Neural cell (in vitro differentiated cells): ENCODE data around the gene CHAC2. TPM values are rescaled to one million over a fixed set of nuclear protein-coding genes. Genes with fewer than 3 reads are reported as not detected.

Experiments
- H2AFZ ChIP-seq: fragments of 200-600, 300-800 bp; sonication (generic), shearing (Covaris generic); 2 replicates; pipeline ENCODE4 v1.6.0; 2014; ENCODE audit warnings: low read depth, mild to moderate bottlenecking, antibody characterized with exemption, low read length, moderate library complexity
- H3F3A ChIP-seq: fragments of 200-600 bp; shearing (Covaris generic); 2 replicates; pipeline ENCODE4 v1.6.1; 2016; ENCODE audit warnings: mild to moderate bottlenecking, moderate library complexity, mixed read lengths, antibody characterized with exemption, low read length; ENCODE audit not compliant: insufficient read depth, poor library complexity, severe bottlenecking
- H3K27ac ChIP-seq: fragments of 200-600, 300-800 bp; sonication (generic), shearing (Covaris generic); 2 replicates; pipeline ENCODE4 v1.5.1; 2014; ENCODE audit warnings: mild to moderate bottlenecking, low read length, moderate library complexity
- H3K27me3 ChIP-seq: fragments of 300-800, 200-600 bp; sonication (generic), shearing (Covaris generic); 2 replicates; pipeline ENCODE4 v1.6.0; 2014; ENCODE audit warnings: mild to moderate bottlenecking, low read depth, low read length, moderate library complexity; ENCODE audit not compliant: insufficient read depth
- H3K36me3 ChIP-seq: fragments of 300-800, 200-600 bp; sonication (generic), shearing (Covaris generic); 2 replicates; pipeline ENCODE4 v1.5.1; 2014; ENCODE audit warnings: mild to moderate bottlenecking, antibody characterized with exemption, low read length, moderate library complexity; ENCODE audit not compliant: insufficient read depth
- H3K4me2 ChIP-seq: fragments of 300-800, 200-600 bp; sonication (generic), shearing (Covaris generic); 2 replicates; pipeline ENCODE4 v1.6.0; 2014; ENCODE audit warnings: mild to moderate bottlenecking, low read length
- H3K4me3 ChIP-seq: fragments of 300-800, 200-600 bp; sonication (generic), shearing (Covaris generic); 2 replicates; pipeline ENCODE4 v1.5.1; 2014; ENCODE audit warnings: mild to moderate bottlenecking, low read length, moderate library complexity
- H3K79me2 ChIP-seq: fragments of 200-600 bp; shearing (Covaris generic); replicated peaks from 2 replicates; pipeline ENCODE4 v1.6.0; 2014; ENCODE audit warnings: mild to moderate bottlenecking, low read length, moderate library complexity; ENCODE audit not compliant: insufficient read depth
- H3K9ac ChIP-seq: fragments of 300-800, 200-600 bp; sonication (generic), shearing (Covaris generic); 2 replicates; pipeline ENCODE4 v1.6.1; 2016; ENCODE audit warnings: mild to moderate bottlenecking, low read length, mixed read lengths
- H3K9me2 ChIP-seq: fragments of 200-600 bp; shearing (Covaris generic); 2 replicates; pipeline ENCODE4 v1.6.1; 2016; ENCODE audit warnings: mild to moderate bottlenecking, low read length, mixed read lengths; ENCODE audit not compliant: insufficient read depth
- H3K9me3 ChIP-seq: fragments of 200-600, 300-800 bp; sonication (generic), shearing (Covaris generic); 2 replicates; pipeline ENCODE4 v1.6.1; 2016; ENCODE audit warnings: mild to moderate bottlenecking, mixed run types, low read length, moderate library complexity, mixed read lengths
- H4K20me1 ChIP-seq: fragments of 200-600 bp; shearing (Covaris generic); 2 replicates; pipeline ENCODE4 v1.6.1; 2016; ENCODE audit warnings: mild to moderate bottlenecking, mixed run types; ENCODE audit not compliant: insufficient read depth
- EP300 ChIP-seq: fragments of 450-650 bp; conservative IDR thresholded peaks from 2 replicates; pipeline ENCODE4 v1.6.1; 2014; ENCODE audit warnings: antibody characterized with exemption, mild to moderate bottlenecking, moderate library complexity; ENCODE audit not compliant: poor library complexity, severe bottlenecking
- EZH2 ChIP-seq: fragments of 200-600, 300-800 bp; shearing (Covaris generic), sonication (generic); IDR thresholded peaks from 2 replicates; pipeline ENCODE4 v1.6.1; 2014; ENCODE audit warnings: antibody characterized with exemption, low read length, borderline replicate concordance, mild to moderate bottlenecking; ENCODE audit not compliant: insufficient read depth, poor library complexity, severe bottlenecking
- MXI1 ChIP-seq: fragments of 450-650 bp; conservative IDR thresholded peaks from 2 replicates; pipeline ENCODE4 v1.6.1; 2014; ENCODE audit warnings: antibody characterized with exemption, mild to moderate bottlenecking; ENCODE audit not compliant: poor library complexity, severe bottlenecking
- POLR2AphosphoS5 ChIP-seq: IDR thresholded peaks from 2 replicates; pipeline ENCODE4 v1.6.1; 2012
- RAD21 ChIP-seq: fragments of 450-650 bp; conservative IDR thresholded peaks from 2 replicates; pipeline ENCODE4 v1.6.1; 2014; ENCODE audit warnings: antibody characterized with exemption, mild to moderate bottlenecking, moderate library complexity
- REST ChIP-seq: IDR thresholded peaks from 2 replicates; pipeline ENCODE4 v1.6.1; 2012; ENCODE audit warnings: borderline replicate concordance
- SMC3 ChIP-seq: fragments of 450-650 bp; conservative IDR thresholded peaks from 2 replicates; pipeline ENCODE4 v1.6.1; 2014; ENCODE audit warnings: antibody characterized with exemption, mild to moderate bottlenecking, moderate library complexity; ENCODE audit not compliant: poor library complexity
- TAF1 ChIP-seq: IDR thresholded peaks from 2 replicates; pipeline ENCODE4 v1.6.1; 2012; ENCODE audit warnings: low read depth
- polyA plus RNA-seq: library from polyadenylated mRNA; depleted of rRNA; stranded (reverse); fragments of >200 nt; gene quantifications from 2 replicates; pipeline ENCODE4 v1.2.3, GENCODE V29; 2014
- TF ChIP-seq, protein P1 (sequence below): fragments of 450-650 bp; IDR thresholded peaks from 2 replicates; pipeline ENCODE4 v1.5.1; 2014; ENCODE audit warnings: antibody characterized with exemption, mild to moderate bottlenecking, moderate library complexity; ENCODE audit not compliant: poor library complexity, severe bottlenecking

CHAC2 gene
- polyA plus RNA-seq, 1 donor from 2014 or later, result 7.7 TPM

DNA sequence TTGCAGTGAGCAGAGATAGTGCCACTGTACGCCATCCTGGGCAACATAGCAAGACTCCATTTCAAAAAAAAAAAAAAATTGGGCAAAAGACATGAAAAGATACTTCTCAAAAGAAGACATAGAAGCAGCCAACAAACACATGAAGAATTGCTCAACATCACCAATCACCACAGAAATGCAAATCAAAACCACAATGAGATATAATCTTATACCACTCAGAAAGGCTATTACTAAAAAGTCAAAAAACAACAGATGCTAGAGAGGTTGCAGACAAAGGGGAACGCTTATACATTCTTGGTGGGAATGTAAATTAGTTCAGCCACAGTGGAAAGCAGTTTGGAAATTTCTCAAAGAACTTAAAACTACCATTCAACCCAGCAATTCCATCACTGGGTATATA lies 43.1 kb upstream of the CHAC2 start:
- no peaks in the 10 kb centered on the region for H3K9me3 ChIP-seq
- no peaks in the 10 kb centered on the region for H3K27me3 ChIP-seq
- no peak overlapping the region for H3K4me3 ChIP-seq
- no peaks in the 10 kb centered on the region for H4K20me1 ChIP-seq
- H3F3A ChIP-seq, result no peaks in the 10 kb centered on the region
- no peak overlapping the region for H3K9ac ChIP-seq
- H3K36me3 ChIP-seq, result no peaks in the 10 kb centered on the region
- no peaks in the 10 kb centered on the region for H3K9me2 ChIP-seq
- TF ChIP-seq REST (no peak), MXI1 (no peak), TAF1 (no peak), SMC3 (no peak), EP300 (no peak), EZH2 (no peak), POLR2AphosphoS5 (no peak), RAD21 (no peak)
- TF ChIP-seq, protein P1, sequence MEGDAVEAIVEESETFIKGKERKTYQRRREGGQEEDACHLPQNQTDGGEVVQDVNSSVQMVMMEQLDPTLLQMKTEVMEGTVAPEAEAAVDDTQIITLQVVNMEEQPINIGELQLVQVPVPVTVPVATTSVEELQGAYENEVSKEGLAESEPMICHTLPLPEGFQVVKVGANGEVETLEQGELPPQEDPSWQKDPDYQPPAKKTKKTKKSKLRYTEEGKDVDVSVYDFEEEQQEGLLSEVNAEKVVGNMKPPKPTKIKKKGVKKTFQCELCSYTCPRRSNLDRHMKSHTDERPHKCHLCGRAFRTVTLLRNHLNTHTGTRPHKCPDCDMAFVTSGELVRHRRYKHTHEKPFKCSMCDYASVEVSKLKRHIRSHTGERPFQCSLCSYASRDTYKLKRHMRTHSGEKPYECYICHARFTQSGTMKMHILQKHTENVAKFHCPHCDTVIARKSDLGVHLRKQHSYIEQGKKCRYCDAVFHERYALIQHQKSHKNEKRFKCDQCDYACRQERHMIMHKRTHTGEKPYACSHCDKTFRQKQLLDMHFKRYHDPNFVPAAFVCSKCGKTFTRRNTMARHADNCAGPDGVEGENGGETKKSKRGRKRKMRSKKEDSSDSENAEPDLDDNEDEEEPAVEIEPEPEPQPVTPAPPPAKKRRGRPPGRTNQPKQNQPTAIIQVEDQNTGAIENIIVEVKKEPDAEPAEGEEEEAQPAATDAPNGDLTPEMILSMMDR, result no peak
- H2AFZ ChIP-seq, result no peak overlapping the region
- no peak overlapping the region for H3K27ac ChIP-seq
- H3K79me2 ChIP-seq, result peaks cover 13% of the 10 kb centered on the region
- no peak overlapping the region for H3K4me2 ChIP-seq

- TF ChIP-seq EP300 (no peak), EZH2 (no peak), TAF1 (no peak), SMC3 (no peak), RAD21 (no peak), POLR2AphosphoS5 (no peak), MXI1 (no peak), REST (no peak)
- TF ChIP-seq, protein P1, result no peak
- Histone ChIP-seq H3K36me3 (peaks cover 4% of the 10 kb centered on the region), H3K27ac (no peak overlapping the region), H3K79me2 (peaks cover 2% of the 10 kb centered on the region), H2AFZ (no peak overlapping the region), H3K9me3 (no peaks in the 10 kb centered on the region), H3K4me2 (no peak overlapping the region), H3K4me3 (no peak overlapping the region), H3K9me2 (no peaks in the 10 kb centered on the region), H3K9ac (no peak overlapping the region), H3K27me3 (no peaks in the 10 kb centered on the region), H3F3A (no peaks in the 10 kb centered on the region), H4K20me1 (no peaks in the 10 kb centered on the region)
These were observed 41.9 kb upstream of the CHAC2 start for GRCh38 chr2:53725662-53726061.
